Activated naive CD4-positive, alpha-beta T cell treated with anti-CD3 and anti-CD28 coated beads, Interleukin-2, amount 50 U/mL, for 24 hours (primary cell): ENCODE results near the gene DDR2.
"Not testable (repeated sequence)": the region's sequence is repeated elsewhere in the genome, so short reads cannot be mapped to it uniquely, and the experiment has no call there.

ENCODE experiments used
- H3K27ac Mint-ChIP-seq: one replicate; pipeline ENCODE4 v1.8.0; 2021; ENCODE audit warnings: mild to moderate bottlenecking, mixed read lengths
- H3K27me3 Mint-ChIP-seq: one replicate; pipeline ENCODE4 v1.8.0; 2021; ENCODE audit warnings: mixed read lengths
- H3K36me3 Mint-ChIP-seq: one replicate; pipeline ENCODE4 v1.8.0; 2021; ENCODE audit warnings: mixed read lengths
- H3K4me1 Mint-ChIP-seq: one replicate; pipeline ENCODE4 v1.8.0; 2021; ENCODE audit warnings: mixed read lengths
- H3K4me3 Mint-ChIP-seq: one replicate; pipeline ENCODE4 v1.8.0; 2021; ENCODE audit warnings: mild to moderate bottlenecking, mixed read lengths
- H3K9me3 Mint-ChIP-seq: one replicate; pipeline ENCODE4 v1.8.0; 2021; ENCODE audit warnings: mixed read lengths

Gene DDR2

GRCh38 chr1:162712317-162713029 is 80.2 kb downstream of the DDR2 start:
- no peaks in the 10 kb centered on the region for H3K36me3 Mint-ChIP-seq
- no peak overlapping the region for H3K4me3 Mint-ChIP-seq
- no peak overlapping the region for H3K27ac Mint-ChIP-seq
- H3K4me1 Mint-ChIP-seq = no peaks in the 10 kb centered on the region
- H3K27me3 Mint-ChIP-seq = peaks cover 4% of the 10 kb centered on the region
- H3K9me3 Mint-ChIP-seq = no peaks in the 10 kb centered on the region

GRCh38 chr1:162716123-162716522 is 83.9 kb downstream of the DDR2 start:
- no peak overlapping the region for H3K27ac Mint-ChIP-seq

GRCh38 chr1:162716552-162716951 is 84.3 kb downstream of the DDR2 start:
- no peaks in the 10 kb centered on the region for H3K9me3 Mint-ChIP-seq
- no peak overlapping the region for H3K27ac Mint-ChIP-seq
- no peak overlapping the region for H3K4me3 Mint-ChIP-seq
- no peaks in the 10 kb centered on the region for H3K4me1 Mint-ChIP-seq
- H3K36me3 Mint-ChIP-seq = no peaks in the 10 kb centered on the region
- H3K27me3 Mint-ChIP-seq = peaks cover 5% of the 10 kb centered on the region

More at GRCh38 chr1:162716123-162716522, 83.9 kb downstream of the DDR2 start:
- Mint-ChIP-seq H3K4me3 (no peak overlapping the region), H3K4me1 (no peaks in the 10 kb centered on the region), H3K9me3 (no peaks in the 10 kb centered on the region), H3K36me3 (no peaks in the 10 kb centered on the region), H3K27me3 (peaks cover 5% of the 10 kb centered on the region)

- Mint-ChIP-seq H3K4me3 (no peak overlapping the region), H3K4me1 (no peaks in the 10 kb centered on the region), H3K9me3 (no peaks in the 10 kb centered on the region), H3K36me3 (no peaks in the 10 kb centered on the region), H3K27ac (no peak overlapping the region), H3K27me3 (peaks cover 6% of the 10 kb centered on the region)
Observed at GRCh38 chr1:162717548-162718184, 85.4 kb downstream of the DDR2 start.

GRCh38 chr1:162719678-162720077 is 87.4 kb downstream of the DDR2 start:
- H3K27ac Mint-ChIP-seq = no peak overlapping the region
- no peak overlapping the region for H3K4me3 Mint-ChIP-seq
- no peaks in the 10 kb centered on the region for H3K9me3 Mint-ChIP-seq
- no peaks in the 10 kb centered on the region for H3K36me3 Mint-ChIP-seq
- peaks cover 6% of the 10 kb centered on the region for H3K27me3 Mint-ChIP-seq
- no peaks in the 10 kb centered on the region for H3K4me1 Mint-ChIP-seq

- no peaks in the 10 kb centered on the region for H3K9me3 Mint-ChIP-seq
- H3K4me1 Mint-ChIP-seq = no peaks in the 10 kb centered on the region
- peaks cover 6% of the 10 kb centered on the region for H3K27me3 Mint-ChIP-seq
- no peaks in the 10 kb centered on the region for H3K36me3 Mint-ChIP-seq
- H3K4me3 Mint-ChIP-seq = no peak overlapping the region
- no peak overlapping the region for H3K27ac Mint-ChIP-seq
Observed at GRCh38 chr1:162720996-162721395, 88.7 kb downstream of the DDR2 start.

- no peak overlapping the region for H3K4me3 Mint-ChIP-seq
- no peaks in the 10 kb centered on the region for H3K4me1 Mint-ChIP-seq
- H3K27me3 Mint-ChIP-seq = peaks cover 6% of the 10 kb centered on the region
- no peaks in the 10 kb centered on the region for H3K9me3 Mint-ChIP-seq
- H3K27ac Mint-ChIP-seq = no peak overlapping the region
- no peaks in the 10 kb centered on the region for H3K36me3 Mint-ChIP-seq
Observed at GRCh38 chr1:162721471-162721870, 89.2 kb downstream of the DDR2 start.

GRCh38 chr1:162722036-162722435 is 89.8 kb downstream of the DDR2 start:
- peaks cover 3% of the 10 kb centered on the region for H3K9me3 Mint-ChIP-seq
- H3K4me1 Mint-ChIP-seq = no peaks in the 10 kb centered on the region
- no peak overlapping the region for H3K27ac Mint-ChIP-seq
- H3K4me3 Mint-ChIP-seq = no peak overlapping the region
- H3K27me3 Mint-ChIP-seq = peaks cover 3% of the 10 kb centered on the region
- H3K36me3 Mint-ChIP-seq = no peaks in the 10 kb centered on the region

- Mint-ChIP-seq H3K4me1 (no peaks in the 10 kb centered on the region), H3K27ac (no peak overlapping the region)
Observed at GRCh38 chr1:162724583-162725120, 92.4 kb downstream of the DDR2 start.

GRCh38 chr1:162725301-162725837 is 93.1 kb downstream of the DDR2 start:
- H3K27me3 Mint-ChIP-seq = peaks cover 2% of the 10 kb centered on the region
- no peaks in the 10 kb centered on the region for H3K36me3 Mint-ChIP-seq
- peaks cover 3% of the 10 kb centered on the region for H3K9me3 Mint-ChIP-seq
- H3K4me3 Mint-ChIP-seq = no peak overlapping the region
- H3K27ac Mint-ChIP-seq = no peak overlapping the region
- no peaks in the 10 kb centered on the region for H3K4me1 Mint-ChIP-seq

More at GRCh38 chr1:162724583-162725120, 92.4 kb downstream of the DDR2 start:
- peaks cover 2% of the 10 kb centered on the region for H3K27me3 Mint-ChIP-seq
- H3K36me3 Mint-ChIP-seq = no peaks in the 10 kb centered on the region
- H3K4me3 Mint-ChIP-seq = no peak overlapping the region
- H3K9me3 Mint-ChIP-seq = peaks cover 3% of the 10 kb centered on the region

- Mint-ChIP-seq H3K9me3 (peaks cover 3% of the 10 kb centered on the region), H3K36me3 (no peaks in the 10 kb centered on the region), H3K27ac (no peak overlapping the region), H3K27me3 (peaks cover 2% of the 10 kb centered on the region), H3K4me3 (no peak overlapping the region), H3K4me1 (no peaks in the 10 kb centered on the region)
Observed at GRCh38 chr1:162726555-162726954, 94.3 kb downstream of the DDR2 start.

GRCh38 chr1:162727493-162727892 is 95.2 kb downstream of the DDR2 start:
- H3K4me3 Mint-ChIP-seq, H3K27ac Mint-ChIP-seq, H3K9me3 Mint-ChIP-seq, H3K36me3 Mint-ChIP-seq, H3K4me1 Mint-ChIP-seq, H3K27me3 Mint-ChIP-seq: not testable (repeated sequence)

GRCh38 chr1:162728573-162728972 is 96.3 kb downstream of the DDR2 start:
- Mint-ChIP-seq H3K4me3 (no peak overlapping the region), H3K4me1 (no peaks in the 10 kb centered on the region), H3K9me3 (peaks cover 3% of the 10 kb centered on the region), H3K27me3 (no peaks in the 10 kb centered on the region), H3K27ac (no peak overlapping the region), H3K36me3 (no peaks in the 10 kb centered on the region)

GRCh38 chr1:162729195-162729774 is 97.0 kb downstream of the DDR2 start:
- H3K36me3 Mint-ChIP-seq, H3K27ac Mint-ChIP-seq, H3K9me3 Mint-ChIP-seq: not testable (repeated sequence)

GRCh38 chr1:162732094-162732493 is 99.8 kb downstream of the DDR2 start:
- H3K27me3 Mint-ChIP-seq = no peaks in the 10 kb centered on the region
- H3K9me3 Mint-ChIP-seq = no peaks in the 10 kb centered on the region
- no peaks in the 10 kb centered on the region for H3K4me1 Mint-ChIP-seq
- H3K4me3 Mint-ChIP-seq = no peak overlapping the region
- no peaks in the 10 kb centered on the region for H3K36me3 Mint-ChIP-seq
- no peak overlapping the region for H3K27ac Mint-ChIP-seq

More at GRCh38 chr1:162729195-162729774, 97.0 kb downstream of the DDR2 start:
- H3K4me1 Mint-ChIP-seq, H3K4me3 Mint-ChIP-seq, H3K27me3 Mint-ChIP-seq: not testable (repeated sequence)
